Type B pancreatic cell (in vitro differentiated cells): Measurements from ENCODE around the gene EPM2A. TPM values are rescaled to one million over a fixed set of nuclear protein-coding genes. Genes with fewer than 3 reads are reported as not detected.

Experiments used
- DNase-seq: peaks from one replicate; pipeline ENCODE4 v3.0.0; 2021; ENCODE audit warnings: mixed read lengths; ENCODE audit not compliant: unreplicated experiment; ENCODE audit errors: extremely low spot score
- H3K27ac Mint-ChIP-seq: 2 replicates; pipeline ENCODE4 v1.8.0; 2021; ENCODE audit warnings: mild to moderate bottlenecking, mixed read lengths
- H3K27me3 Mint-ChIP-seq: 2 replicates; pipeline ENCODE4 v1.8.0; 2021; ENCODE audit warnings: mixed read lengths
- H3K36me3 Mint-ChIP-seq: 2 replicates; pipeline ENCODE4 v1.8.0; 2021; ENCODE audit warnings: mixed read lengths
- H3K4me1 Mint-ChIP-seq: one replicate; pipeline ENCODE4 v1.8.0; 2021; ENCODE audit warnings: mixed read lengths; ENCODE audit not compliant: unreplicated experiment
- H3K4me3 Mint-ChIP-seq: 2 replicates; pipeline ENCODE4 v1.8.0; 2021; ENCODE audit warnings: mild to moderate bottlenecking, mixed read lengths
- H3K9me3 Mint-ChIP-seq: 2 replicates; pipeline ENCODE4 v1.8.0; 2021; ENCODE audit warnings: mixed read lengths
- CTCF ChIP-seq: fragments of 200-600 bp; sonication (generic); conservative IDR thresholded peaks from 2 replicates; pipeline ENCODE4 v1.5.0; 2021; ENCODE audit warnings: antibody characterized with exemption, mild to moderate bottlenecking
- total RNA-seq: library from RNA; stranded (reverse); gene quantifications from 2 replicates; pipeline ENCODE4 v1.2.1, GENCODE V29; 2021; ENCODE audit warnings: low replicate concordance

EPM2A gene
- total RNA-seq, 1 donor from 2014 or later: 7.5 TPM

- peaks cover 8% of the 10 kb centered on the region for H3K4me1 Mint-ChIP-seq
- no peak for TF ChIP-seq CTCF
- H3K27me3 Mint-ChIP-seq: peaks cover 4% of the 10 kb centered on the region
- H3K36me3 Mint-ChIP-seq: no peaks in the 10 kb centered on the region
- no peak overlapping the region for H3K27ac Mint-ChIP-seq
- no peak overlapping the region for H3K4me3 Mint-ChIP-seq
- no peak for DNase-seq
- no peaks in the 10 kb centered on the region for H3K9me3 Mint-ChIP-seq
Measured at GRCh38 chr6:145632971-145633370, 102.3 kb downstream of the EPM2A start.

- Mint-ChIP-seq H3K27me3 (peaks cover 4% of the 10 kb centered on the region), H3K4me3 (no peak overlapping the region), H3K4me1 (peaks cover 8% of the 10 kb centered on the region), H3K36me3 (peaks cover 3% of the 10 kb centered on the region), H3K9me3 (no peaks in the 10 kb centered on the region), H3K27ac (no peak overlapping the region)
- DNase-seq: no peak
- TF ChIP-seq CTCF: no peak
Measured at GRCh38 chr6:145631374-145631773, 103.9 kb downstream of the EPM2A start.

- Mint-ChIP-seq H3K4me1 (peaks cover 8% of the 10 kb centered on the region), H3K27me3 (peaks cover 4% of the 10 kb centered on the region), H3K27ac (no peak overlapping the region), H3K9me3 (no peaks in the 10 kb centered on the region), H3K4me3 (no peak overlapping the region), H3K36me3 (peaks cover 3% of the 10 kb centered on the region)
- DNase-seq: no peak
- TF ChIP-seq CTCF: no peak
Measured at GRCh38 chr6:145630598-145630997, 104.7 kb downstream of the EPM2A start.

- TF ChIP-seq CTCF: no peak
- peaks cover 8% of the 10 kb centered on the region for H3K4me1 Mint-ChIP-seq
- H3K36me3 Mint-ChIP-seq: peaks cover 3% of the 10 kb centered on the region
- no peak for DNase-seq
- H3K27me3 Mint-ChIP-seq: peaks cover 4% of the 10 kb centered on the region
- no peak overlapping the region for H3K27ac Mint-ChIP-seq
- H3K9me3 Mint-ChIP-seq: no peaks in the 10 kb centered on the region
- H3K4me3 Mint-ChIP-seq: no peak overlapping the region
Measured at GRCh38 chr6:145629478-145629877, 105.8 kb downstream of the EPM2A start.

- Mint-ChIP-seq H3K9me3 (no peaks in the 10 kb centered on the region), H3K36me3 (peaks cover 3% of the 10 kb centered on the region), H3K4me3 (no peak overlapping the region), H3K4me1 (no peaks in the 10 kb centered on the region), H3K27ac (no peak overlapping the region), H3K27me3 (no peaks in the 10 kb centered on the region)
- no peak for DNase-seq
- TF ChIP-seq CTCF: no peak
Measured at GRCh38 chr6:145627451-145627850, 107.9 kb downstream of the EPM2A start.

GRCh38 chr6:145626857-145627256 lies 108.5 kb downstream of the EPM2A start:
- peaks cover 3% of the 10 kb centered on the region for H3K36me3 Mint-ChIP-seq
- no peaks in the 10 kb centered on the region for H3K9me3 Mint-ChIP-seq
- H3K4me1 Mint-ChIP-seq: no peaks in the 10 kb centered on the region
- no peak for DNase-seq
- H3K4me3 Mint-ChIP-seq: no peak overlapping the region
- no peak for TF ChIP-seq CTCF
- H3K27ac Mint-ChIP-seq: no peak overlapping the region
- no peaks in the 10 kb centered on the region for H3K27me3 Mint-ChIP-seq
